ENCODE results near the gene ANKRD40.

- TF ChIP-seq CTCF (IDR thresholded peaks at IDR 0.05; ENCODE audit: low read length), result no peak
- no peak for TF ChIP-seq EZH2 (optimal IDR thresholded peaks at IDR 0.05; ENCODE audit: low read depth, low read length)
- no peak for TF ChIP-seq EZH2phosphoT487 (IDR thresholded peaks at IDR 0.05; ENCODE audit: low read length)
Measured at GRCh38 chr17:50693036-50693682, 14.6 kb downstream of the ANKRD40 start.

Measured in MM.1S (cell line).